Globus pallidus (tissue), 1 donor: ENCODE results near the gene ELAVL4.
A peak's percentile ranks its signal among the peaks of the same experiment; 100 is the strongest.

ENCODE experiments used
- DNase-seq: peaks from one replicate; pipeline ENCODE4 v3.0.0-alpha.2; 2015; ENCODE audit warnings: low spot score

ELAVL4 gene

DNA sequence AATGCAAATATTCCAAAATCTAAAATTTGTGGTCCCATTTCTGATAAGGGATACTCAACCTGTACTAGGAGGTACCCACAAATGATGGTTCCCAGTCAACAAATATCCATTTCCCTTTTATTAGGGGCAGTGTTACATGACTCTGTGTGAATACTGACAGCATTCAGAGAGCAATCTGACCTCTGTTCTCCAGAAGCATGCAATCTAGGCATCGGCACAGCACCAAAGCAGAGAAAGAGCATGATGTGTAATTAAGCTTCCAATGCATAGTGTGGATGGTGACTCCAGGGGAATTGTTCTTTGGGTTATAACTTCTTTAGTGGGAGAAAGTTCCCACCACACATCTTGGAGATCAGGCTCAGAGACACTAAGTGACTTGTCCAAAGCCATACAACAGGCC lies 71.6 kb downstream of the ELAVL4 start:
- no peak for DNase-seq

DNA sequence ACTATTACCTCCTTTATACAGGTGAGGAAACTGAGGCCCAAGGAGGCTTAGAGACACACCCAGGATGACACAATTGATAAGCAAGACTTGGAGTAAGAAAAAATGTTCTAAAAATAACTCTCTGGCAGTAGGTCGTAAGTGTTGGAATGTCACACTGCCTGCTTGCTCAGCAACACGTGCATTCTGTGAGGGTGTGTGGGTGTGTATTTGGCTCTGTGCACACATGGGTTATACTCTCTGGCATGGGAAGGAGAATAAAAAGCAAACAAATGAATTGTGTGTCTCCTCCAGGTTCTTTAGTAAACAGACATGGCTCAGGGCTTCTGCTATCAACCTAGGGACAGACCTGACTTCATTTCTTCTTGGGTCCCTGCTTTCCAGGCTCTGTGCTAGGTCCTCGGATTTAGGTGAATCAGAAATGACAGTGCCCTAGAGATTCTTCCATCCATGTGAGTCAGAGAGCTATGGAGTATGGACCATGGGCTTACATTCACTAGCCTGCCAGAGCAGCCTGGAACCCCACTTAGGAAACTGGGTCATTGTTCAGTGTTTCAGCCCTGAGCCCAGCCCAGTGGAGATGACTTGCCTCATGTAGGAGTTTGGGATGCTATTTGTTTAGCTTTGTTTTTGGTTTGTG lies 72.4 kb downstream of the ELAVL4 start:
- no peak for DNase-seq

DNA sequence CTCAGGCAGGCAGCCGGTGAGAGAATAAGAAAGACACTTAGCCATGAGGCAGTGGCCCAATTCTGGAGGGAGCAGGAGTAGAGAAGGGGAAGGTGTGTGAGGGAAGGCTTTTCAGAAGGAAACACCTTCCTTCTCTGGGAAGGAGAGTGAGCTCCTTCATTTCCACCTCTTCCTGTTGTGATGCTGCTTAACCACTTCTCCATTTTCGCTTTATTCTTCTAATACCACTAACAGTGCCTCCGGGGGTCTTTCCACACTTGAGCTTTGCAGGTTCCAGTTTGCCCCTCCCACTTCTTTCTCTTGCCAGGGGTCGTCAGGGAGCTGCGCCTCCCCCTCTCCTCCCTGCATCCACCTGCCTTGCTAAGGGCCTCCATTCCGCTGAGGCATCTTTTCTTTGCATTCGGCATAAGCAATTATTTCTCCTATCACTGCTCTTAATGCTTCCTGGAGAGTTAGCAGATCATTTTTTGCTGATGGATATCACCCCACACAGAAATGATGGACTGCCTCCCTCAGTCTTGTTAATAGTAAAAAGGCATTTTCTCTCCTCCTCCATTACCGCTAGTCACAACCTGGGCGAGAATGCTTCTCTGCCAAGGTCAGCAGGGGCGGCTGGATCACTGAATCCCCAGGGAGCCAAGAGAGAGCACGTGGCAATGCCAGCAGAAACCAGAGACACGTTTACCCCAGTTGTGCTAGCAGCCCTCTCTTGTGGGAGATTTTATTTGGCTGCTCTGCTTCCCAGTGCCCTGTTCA lies 74.8 kb downstream of the ELAVL4 start:
- no peak for DNase-seq

DNA sequence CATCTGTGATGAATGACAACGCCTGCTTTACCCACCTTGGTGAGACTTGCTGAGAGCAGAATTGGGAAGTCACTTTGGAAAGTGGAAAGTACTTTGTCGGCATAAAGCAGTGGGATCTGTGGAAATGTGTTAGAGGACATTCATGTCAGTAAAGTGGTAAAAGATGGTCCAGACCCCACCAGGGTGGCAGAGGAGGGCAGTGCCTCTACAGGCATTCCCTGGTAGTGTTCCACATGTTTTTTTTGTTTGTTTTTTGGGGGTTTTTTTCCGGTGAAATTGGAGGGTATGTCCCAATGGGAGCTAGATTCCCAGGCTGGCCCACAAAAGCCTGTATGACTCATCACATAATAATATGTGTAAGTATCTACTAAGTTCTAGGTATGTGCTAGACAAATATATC lies 80.6 kb downstream of the ELAVL4 start:
- DNase-seq: no peak

DNA sequence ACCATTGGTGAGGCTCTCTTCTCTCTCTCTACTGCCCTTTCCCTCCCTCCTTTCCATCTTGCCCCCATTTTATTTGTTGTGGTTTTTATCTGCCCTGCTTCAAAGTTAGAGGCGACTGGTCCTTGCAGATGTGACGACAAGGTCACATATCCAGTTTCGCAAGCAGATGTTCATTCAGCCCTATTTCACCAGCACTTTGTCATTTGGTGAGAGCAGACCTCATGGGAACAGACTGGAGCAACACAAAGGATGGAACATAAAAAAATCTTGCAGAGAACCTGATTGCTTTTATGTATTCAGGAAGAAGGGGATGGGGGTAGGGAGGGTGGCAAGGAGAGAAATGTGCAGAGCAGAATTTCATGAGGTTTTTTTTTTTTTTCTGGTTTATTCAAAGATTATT lies 84.3 kb downstream of the ELAVL4 start:
- no peak for DNase-seq

DNA sequence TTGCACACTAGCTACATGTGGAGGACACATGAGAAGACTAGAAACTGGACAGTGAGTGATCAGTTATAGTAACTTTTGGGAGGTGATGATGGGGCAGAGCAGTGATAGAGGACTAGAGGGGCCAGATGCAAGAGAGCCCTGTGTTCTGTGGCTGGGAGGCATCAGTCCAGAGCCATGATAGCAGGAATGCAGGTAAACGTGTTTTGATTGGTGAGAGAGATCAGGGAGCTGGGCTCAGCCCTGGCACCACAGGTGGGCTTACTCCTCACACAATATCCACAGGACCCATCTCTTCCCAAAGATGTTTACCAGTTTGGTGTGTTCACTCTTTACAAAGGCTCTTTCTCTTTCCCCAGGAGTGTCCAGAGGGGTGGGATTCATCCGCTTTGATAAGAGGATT lies 86.5 kb downstream of the ELAVL4 start:
- DNase-seq: no peak

DNA sequence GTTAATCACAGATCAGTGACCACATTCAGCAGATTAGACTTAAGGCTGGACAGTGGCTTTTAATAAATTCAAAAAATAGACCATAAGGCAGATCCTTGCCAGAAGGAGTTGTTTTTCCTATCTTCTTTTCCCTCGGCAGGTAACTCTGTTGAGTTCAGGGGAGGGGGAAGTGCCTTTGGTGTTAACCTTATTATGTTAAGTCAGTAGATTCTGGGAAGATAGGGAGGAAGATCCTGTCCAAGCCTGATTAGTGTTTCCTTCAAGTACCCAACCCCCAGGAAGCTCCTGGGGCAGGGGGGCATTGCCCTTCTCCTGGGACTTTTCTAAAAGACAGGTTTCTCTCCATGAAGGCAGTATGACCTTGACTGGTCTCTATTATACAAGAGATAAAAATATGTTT lies 87.4 kb downstream of the ELAVL4 start:
- DNase-seq: no peak

DNA sequence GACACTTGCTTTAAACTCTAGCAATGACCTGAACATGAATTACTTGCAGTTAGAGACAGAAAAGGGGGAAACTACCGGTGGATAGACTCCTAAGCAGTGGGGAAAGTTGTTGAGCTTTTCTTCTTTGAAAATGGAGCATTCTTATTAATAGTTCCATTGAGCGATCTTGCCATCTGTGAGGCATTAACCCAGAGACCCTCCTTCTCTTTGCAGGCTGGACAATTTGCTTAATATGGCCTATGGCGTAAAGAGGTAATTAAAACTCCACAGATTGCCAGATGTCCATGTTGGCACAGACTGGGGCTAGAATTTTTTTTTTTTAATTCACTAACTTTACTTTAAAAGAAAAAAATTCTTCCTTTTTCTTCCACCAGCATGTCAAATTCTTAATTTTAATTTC lies 88.5 kb downstream of the ELAVL4 start:
- DNase-seq: no peak

DNA sequence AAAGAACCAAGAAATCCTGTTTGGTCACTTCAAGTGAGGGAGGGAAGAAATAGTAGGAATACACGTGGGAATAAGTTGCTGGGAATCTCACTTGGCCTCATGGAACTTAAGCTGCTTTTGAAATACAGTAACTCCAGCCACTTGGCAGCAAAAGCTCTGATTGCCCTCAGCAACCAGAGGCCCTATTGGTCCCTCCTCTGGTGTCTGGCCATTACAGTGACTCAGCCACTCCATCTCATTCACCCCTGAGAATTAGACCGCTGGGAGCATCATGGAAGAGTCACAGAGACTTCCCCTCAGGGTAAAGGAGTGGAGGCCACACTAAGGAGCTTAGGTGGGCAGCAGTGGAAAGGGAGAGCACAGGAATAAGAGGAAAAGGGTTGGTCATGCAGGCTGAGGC lies 99.6 kb downstream of the ELAVL4 start:
- DNase-seq: no peak

DNA sequence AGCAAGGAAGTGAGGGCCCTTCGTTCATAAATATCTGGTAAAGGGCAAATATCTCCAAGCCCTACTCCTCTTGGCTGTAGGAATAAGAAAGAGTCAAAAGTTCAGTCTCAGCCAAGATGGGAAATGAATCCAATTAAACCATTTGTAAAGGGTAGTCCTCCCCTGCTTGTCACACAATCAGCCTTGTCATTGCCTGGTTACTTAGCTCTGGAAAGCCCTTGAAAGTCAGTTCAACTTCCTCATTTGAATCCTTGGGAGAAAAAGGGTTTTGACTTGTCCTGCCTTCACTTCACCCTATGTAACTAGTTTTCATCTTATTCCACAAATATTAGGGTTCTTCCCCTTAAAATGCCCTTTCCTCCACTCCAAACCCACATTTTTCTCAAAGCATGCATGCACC lies 100.0 kb downstream of the ELAVL4 start:
- no peak for DNase-seq

DNA sequence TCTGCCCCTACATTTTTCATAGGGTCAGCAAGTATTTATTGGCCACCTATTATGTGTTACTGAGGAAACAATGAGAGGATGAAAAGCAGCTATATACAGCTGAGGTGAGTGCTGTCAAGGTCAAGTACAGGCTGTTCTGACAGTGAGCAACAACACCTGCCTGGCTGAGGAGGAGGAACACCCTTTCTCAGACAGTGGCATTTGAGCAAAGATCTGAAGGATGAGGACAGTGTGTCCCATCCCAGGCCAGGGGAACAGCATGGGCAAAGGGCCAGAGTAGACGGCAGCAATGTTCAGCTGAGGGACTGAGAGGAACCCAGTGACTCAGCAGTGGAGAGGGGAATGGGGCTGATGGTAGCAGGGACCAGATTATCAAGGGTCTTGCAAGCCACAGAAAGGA lies 101.0 kb downstream of the ELAVL4 start:
- DNase-seq: no peak

DNA sequence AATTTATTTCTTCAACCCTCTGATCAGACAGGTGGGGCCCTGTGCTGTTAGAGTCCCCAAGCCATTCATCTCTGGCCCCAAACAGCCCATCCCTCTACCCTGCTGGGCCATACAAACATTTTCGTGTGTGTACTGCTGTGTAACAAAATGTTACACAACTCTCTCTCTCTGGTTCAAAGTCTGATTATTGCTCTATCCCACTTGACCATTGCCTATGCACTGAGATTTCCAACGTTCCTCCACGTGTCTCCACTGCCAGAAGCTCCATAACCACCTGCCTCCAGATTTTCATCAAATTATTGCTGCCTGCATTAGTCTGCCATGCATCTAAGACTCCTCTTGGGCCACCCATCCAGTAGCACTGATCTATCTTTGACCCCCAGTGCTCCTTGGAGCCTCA lies 104.8 kb downstream of the ELAVL4 start:
- no peak for DNase-seq

DNA sequence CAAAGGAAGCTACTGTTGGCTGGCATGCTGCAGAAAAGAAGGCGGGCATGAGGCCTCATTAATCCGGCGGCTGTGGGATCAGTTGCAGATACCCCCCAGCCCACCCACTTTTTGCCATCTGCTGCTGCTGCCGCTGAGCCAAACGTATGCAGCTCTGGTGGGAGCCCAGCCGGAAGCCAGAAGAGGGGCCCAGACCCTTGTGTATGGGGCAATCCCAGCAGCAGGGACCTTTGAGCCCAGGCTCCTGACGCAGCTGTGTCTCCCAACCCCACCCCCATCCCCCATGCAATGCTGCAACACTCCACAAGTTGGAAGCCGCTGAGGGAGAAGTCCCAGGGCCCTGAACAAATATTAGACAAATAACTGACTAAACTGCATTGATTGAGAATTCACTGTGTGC lies 106.0 kb downstream of the ELAVL4 start:
- no peak for DNase-seq

DNA sequence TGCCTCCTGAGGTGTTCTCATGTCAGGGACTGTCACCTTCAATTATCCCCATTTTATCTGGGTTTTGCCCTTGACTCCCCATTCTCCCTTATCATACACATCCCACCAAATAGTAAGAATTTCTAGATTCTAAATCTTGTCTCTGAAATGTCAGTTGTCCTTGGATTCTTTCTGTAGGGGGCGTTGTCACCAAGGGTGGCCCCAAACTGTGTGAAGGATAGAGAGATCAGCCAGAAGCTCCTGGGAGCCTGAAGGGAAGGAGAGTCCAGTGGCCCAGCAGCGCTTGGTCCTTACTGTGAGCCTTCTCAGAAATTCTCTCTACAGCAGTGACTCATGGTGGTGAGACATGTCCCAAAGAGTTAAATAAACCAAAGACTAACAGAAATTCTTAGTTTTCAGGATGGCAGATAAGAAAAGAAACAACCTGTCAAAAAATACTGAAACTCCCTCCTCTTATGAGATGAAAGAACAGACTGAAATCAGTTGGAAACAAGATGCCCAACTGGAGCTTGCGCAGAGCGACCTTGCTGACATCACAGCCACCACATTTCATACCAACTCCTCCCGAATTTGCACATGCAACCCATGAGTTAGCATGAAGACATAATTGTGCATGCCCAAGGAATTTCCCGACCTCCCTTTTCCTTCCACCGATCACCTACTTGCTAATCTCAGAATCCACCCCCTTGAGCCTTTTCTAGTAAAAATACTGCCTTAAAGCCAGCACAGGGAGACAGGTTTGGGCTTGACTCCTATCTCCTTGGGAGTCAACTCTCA lies 109.8 kb downstream of the ELAVL4 start:
- no peak for DNase-seq

DNA sequence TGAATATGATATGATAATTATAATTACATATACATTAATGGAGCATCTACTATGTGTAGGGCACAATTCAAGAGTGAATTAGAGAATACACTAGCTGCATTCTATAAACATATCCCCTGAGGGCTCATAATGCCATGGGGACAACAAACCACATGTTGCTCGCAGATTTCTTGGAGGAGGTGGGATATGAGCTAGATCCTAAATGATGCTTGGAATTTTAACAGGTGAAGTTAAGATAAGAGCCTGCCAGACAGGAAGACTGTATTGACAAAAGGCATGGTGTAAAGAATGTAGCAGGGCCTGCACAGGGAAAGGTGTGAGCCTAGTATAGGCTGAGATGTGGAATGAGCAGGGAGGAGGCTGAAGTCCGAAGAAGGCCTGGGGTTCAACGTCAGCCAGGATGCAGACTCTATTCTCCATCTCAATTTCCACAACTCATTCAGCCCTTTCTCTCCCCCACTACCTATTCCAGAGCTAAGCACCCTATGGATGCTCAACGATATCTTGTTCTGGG lies 120.2 kb downstream of the ELAVL4 start:
- DNase-seq: no peak

DNA sequence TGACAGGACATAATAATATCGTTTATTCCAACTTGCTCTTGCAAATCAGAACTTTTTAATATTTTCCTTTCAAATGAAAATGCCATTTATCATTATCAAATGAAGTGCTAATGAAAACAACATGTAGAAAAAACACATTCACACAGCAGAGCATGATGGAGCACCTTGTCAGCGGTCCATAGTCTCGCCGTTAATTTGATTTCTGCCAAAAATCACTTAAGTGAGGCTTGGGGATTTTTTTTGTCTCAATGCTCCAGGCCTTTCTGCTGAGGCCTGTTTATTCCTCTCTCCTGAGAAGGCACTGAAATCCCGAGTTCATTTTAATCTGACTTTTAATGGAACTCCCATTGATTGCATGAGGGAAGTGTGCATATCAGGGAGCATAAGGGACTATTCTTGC lies 122.5 kb downstream of the ELAVL4 start:
- no peak for DNase-seq

DNA sequence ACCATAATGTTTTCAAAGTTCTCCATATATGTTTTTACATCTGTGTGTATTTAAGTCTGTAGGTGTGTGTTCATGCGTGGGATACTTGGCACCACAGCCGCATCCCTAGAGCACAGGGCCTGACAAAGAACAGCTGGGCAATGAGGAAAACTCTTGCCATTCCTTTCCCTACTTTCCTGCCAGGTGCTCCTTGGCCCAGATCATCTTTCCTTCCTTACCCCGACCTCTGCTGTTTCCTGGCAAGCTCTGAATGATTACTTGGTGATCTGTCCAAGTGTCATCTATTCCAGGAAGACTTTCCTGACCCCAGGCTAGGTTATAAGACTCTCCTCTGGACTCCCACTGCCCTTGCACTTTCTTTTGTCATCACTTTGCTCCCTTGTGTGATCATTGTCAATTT lies 123.6 kb downstream of the ELAVL4 start:
- DNase-seq: no peak

DNA sequence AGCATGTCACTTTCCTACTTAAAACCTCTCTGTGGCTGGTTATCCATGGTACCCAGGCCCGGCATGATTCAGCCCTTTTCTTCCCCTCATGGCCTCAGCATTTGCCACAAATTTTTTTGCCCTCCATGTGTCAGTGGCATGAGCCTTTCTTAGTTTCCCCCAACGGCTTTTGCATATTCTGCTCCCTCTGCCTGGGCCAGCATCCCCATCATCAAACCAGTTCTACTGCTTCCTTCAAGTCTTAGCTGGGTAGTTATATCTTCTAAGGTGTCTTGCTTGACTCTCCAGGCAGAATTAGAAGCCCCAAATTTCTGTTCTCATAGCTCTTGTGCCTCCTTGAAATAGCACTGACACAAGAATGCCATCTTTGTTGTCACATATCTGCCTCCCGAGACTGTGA lies 127.9 kb downstream of the ELAVL4 start:
- no peak for DNase-seq

DNA sequence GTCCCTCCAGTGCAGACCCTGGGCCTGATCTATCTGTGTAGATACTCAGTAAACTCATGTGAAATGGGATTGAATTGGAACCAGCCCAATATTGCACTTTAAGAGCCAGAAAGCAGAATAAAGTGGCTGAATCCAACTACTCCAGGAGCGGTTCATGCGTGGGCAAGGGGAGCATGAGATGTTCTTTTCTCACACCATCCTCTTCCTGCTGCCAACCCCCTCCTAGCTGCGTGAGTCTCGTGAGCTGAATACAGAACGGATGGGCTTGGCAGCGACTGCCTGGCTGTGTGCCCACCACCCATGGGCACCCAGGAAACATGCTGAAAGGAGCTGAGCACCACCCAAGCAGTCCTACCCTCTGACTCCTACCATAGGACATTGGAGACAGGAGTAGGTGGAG lies 128.3 kb downstream of the ELAVL4 start:
- DNase-seq: no peak

DNA sequence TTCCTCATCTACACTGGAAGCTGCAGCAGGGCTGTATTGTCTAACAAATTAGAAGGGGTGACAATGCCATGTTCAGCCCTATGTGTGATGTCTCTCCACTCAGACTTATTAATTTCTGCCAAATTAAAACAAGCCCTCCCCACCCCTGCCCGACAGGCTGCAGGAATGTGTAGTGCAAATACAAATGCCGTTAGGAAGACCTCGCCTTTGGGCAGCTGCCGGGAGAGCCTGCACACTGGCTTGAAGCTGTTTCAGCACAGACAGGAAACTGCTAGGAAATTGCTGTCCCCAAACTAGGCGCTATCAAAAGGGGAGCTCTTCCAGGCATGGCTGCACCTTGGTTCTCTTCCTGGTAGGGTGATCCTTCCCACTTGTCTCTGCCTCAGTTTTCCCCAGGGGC lies 135.2 kb downstream of the ELAVL4 start:
- DNase-seq: no peak

DNA sequence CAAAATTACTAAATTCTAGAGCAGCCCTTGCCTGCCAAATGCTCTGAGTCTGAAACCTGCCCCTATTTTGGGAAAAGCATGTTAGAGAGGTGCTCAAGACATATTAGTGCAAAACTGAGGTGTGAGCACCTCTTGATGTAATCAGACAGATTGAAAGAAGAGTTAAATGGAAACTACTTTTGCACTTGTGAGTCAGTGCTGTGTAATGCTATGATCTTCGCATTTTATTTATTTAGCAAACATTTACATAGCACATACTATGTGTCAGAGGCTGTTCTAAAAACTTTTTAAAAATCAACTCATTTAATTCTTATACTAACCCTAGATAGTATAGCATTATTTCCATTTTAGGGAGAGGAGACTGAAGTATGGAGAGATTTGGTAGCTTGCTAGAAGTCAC lies 138.1 kb downstream of the ELAVL4 start:
- no peak for DNase-seq

DNA sequence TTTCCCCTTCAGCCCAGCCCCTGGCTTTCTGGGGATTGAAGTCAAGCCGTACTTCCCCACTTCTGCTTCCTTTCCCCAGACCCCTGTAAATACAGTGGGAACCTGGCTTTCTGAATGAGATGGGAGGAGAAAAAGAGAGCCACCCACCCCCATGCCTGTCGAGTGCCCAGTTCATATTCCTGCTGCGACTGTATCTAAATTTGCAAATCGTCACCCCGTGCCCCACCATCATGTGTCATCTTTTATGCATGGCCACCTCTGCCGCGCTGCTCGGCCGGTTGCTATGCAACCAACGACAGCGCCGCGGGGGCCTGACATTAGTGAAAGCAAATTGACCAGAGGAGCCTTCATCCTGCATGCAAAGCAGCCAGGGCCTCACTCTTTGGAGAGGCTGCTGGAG lies 143.0 kb downstream of the ELAVL4 start:
- peak; percentile 5 for DNase-seq

DNA sequence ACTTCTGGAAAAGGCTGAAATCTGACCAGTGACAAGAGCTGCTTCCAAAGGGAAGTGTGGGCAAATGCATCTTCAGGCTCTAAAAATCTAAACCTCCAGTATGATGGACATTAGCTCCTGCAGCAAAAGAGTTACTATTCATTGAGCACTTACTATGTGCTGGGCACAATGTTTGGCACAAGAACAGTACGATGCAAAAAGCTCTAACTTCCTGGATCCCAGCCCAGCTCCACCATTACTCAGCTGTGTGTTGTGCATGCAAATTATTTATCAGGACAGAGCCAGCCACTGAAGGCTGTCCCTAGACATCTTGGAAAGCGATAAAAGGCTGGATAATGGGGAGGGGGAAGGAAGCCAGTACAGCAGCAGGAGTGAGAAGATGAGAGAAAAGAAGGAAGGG lies 143.5 kb downstream of the ELAVL4 start:
- peak; percentile 3 for DNase-seq
